Ovary (tissue), 3 donors: ENCODE results near the gene ESCO1.
"Not testable (repeated sequence)": the region's sequence is repeated elsewhere in the genome, so short reads cannot be mapped to it uniquely, and the experiment has no call there.

Source experiments
- CTCF ChIP-seq, 3 donors: fragments of 450-650 bp in 2 of 3; fragments of 200-600 bp in 1 of 3; IDR thresholded peaks; one replicate each; pipeline versions ENCODE4 v1.5.1 to v1.8.0; 2016 to 2022; ENCODE audit warnings: antibody characterized with exemption in 3 of 3, mild to moderate bottlenecking in 1 of 3
- POLR2A ChIP-seq: fragments of 450-650 bp; IDR thresholded peaks from one replicate; pipeline ENCODE4 v1.6.1; 2017; ENCODE audit warnings: antibody characterized with exemption, mild to moderate bottlenecking, moderate library complexity
- donor health status: DM: no; HTN: no; CAD: no.

GRCh38 chr18:21611401-21612124, 11.1 kb upstream of the ESCO1 start:
- TF ChIP-seq CTCF (IDR thresholded peaks at IDR 0.05); POLR2A: not testable (repeated sequence)
